ENCODE results near the gene RLN3.

RLN3 gene

GRCh38 chr19:14066134-14066533, 38.2 kb downstream of the RLN3 start:
- TF ChIP-seq CTCF (IDR thresholded peaks at IDR 0.05; ENCODE audit: borderline replicate concordance, control extremely low read depth, extremely low read depth, insufficient read depth, missing control alignments), result no peak
- DNase-seq (ENCODE audit: low spot score), result no peak
- in situ Hi-C loops (cut with MboI; ENCODE audit: low sequenced_read_pairs, unreplicated experiment), result loop anchor here (25.0 kb wide), 1 partner anchor 454 kb away; no protein-coding TSS in a partner anchor

DNA sequence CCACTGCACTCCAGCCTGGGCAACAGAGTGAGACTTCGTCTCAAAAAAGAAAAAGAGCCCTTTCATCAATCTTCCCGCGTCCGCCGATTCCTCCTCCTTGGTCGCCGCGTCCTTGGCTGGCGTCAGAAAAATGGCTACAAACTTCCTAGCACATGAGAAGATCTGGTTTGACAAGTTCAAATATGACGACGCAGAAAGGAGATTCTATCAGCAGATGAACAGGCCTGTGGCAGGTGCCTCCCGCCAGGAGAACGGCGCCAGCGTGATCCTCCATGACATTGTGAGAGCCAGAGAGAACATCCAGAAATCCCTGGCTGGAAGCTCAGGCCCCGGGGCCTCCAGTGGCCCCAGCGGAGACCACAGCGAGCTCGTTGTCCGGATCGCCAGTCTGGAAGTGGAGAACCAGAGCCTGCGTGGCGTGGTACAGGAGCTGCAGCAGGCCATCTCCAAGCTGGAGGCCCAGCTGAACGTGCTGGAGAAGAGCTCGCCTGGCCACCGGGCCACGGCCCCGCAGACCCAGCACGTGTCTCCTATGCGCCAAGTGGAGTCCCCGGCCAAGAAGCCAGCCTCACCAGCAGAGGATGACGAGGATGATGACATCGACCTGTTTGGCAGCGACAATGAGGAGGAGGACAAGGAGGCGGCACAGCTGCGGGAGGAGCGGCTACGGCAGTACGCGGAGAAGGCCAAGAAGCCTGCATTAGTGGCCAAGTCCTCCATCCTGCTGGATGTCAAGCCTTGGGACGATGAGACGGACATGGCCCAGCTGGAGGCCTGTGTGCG, 42.5 kb downstream of the RLN3 start:
- TF ChIP-seq CTCF (IDR thresholded peaks at IDR 0.05; ENCODE audit: borderline replicate concordance, control extremely low read depth, extremely low read depth, insufficient read depth, missing control alignments), result no peak
- no peak for DNase-seq (ENCODE audit: low spot score)
- in situ Hi-C loops (cut with MboI; ENCODE audit: low sequenced_read_pairs, unreplicated experiment), result loop anchor here (5.0 to 25.0 kb wide), 2 partner anchors 188 to 458 kb away; no protein-coding TSS in a partner anchor

GRCh38 chr19:14072535-14073260, 44.8 kb downstream of the RLN3 start, which contains the start of gene MISP3:
Gene MISP3, plus strand, starts transcription at chr19:14072786. Its CDS starts 524 bp downstream, at chr19:14073310.
- in situ Hi-C loops (cut with MboI; ENCODE audit: low sequenced_read_pairs, unreplicated experiment), result loop anchor here (5.0 to 25.0 kb wide), 2 partner anchors 190 to 460 kb away; no protein-coding TSS in a partner anchor

GRCh38 chr19:14073261-14073924, 45.4 kb downstream of the RLN3 start:
- in situ Hi-C loops (cut with MboI; ENCODE audit: low sequenced_read_pairs, unreplicated experiment), result loop anchor here (5.0 to 25.0 kb wide), 2 partner anchors 191 to 461 kb away; no protein-coding TSS in a partner anchor
- peak; percentile 86 for DNase-seq (ENCODE audit: low spot score)
- peak; percentile 93 for TF ChIP-seq CTCF (IDR thresholded peaks at IDR 0.05; ENCODE audit: borderline replicate concordance, control extremely low read depth, extremely low read depth, insufficient read depth, missing control alignments)

More at GRCh38 chr19:14072535-14073260, 44.8 kb downstream of the RLN3 start, which contains the start of gene MISP3:
- peak; percentile 70 for DNase-seq (ENCODE audit: low spot score)
- TF ChIP-seq CTCF (IDR thresholded peaks at IDR 0.05; ENCODE audit: borderline replicate concordance, control extremely low read depth, extremely low read depth, insufficient read depth, missing control alignments), result no peak

GRCh38 chr19:14073925-14074838, 46.2 kb downstream of the RLN3 start:
- no peak for TF ChIP-seq CTCF (IDR thresholded peaks at IDR 0.05; ENCODE audit: borderline replicate concordance, control extremely low read depth, extremely low read depth, insufficient read depth, missing control alignments)
- DNase-seq (ENCODE audit: low spot score), result no peak
- in situ Hi-C loops (cut with MboI; ENCODE audit: low sequenced_read_pairs, unreplicated experiment), result loop anchor here (5.0 to 25.0 kb wide), 2 partner anchors 192 to 462 kb away; no protein-coding TSS in a partner anchor

All from GM13976 (cell line).